Endothelial cell of umbilical vein (primary cell): ENCODE results near the gene SLAMF6. TPM values are rescaled to one million over a fixed set of nuclear protein-coding genes. Genes with fewer than 3 reads are reported as not detected.

Experiments used
- Bru-seq: library from RNA; stranded (reverse); fragments of 400-500 nt; gene quantifications from one replicate; lab custom pipeline; 2021; lab: Mats Ljungman, UMichigan
- BruChase-seq, 2 experiments: library from RNA; stranded (reverse); fragments of 400-500 nt; gene quantifications; one replicate each; lab custom pipeline; 2021; lab: Mats Ljungman, UMichigan
- BruUV-seq: library from RNA; stranded (reverse); fragments of 400-500 nt; replicated peaks from 2 replicates; lab custom pipeline; 2021; lab: Mats Ljungman, UMichigan
- CTCF ChIA-PET: fragments of 300-600, 350-600 bp; sonication (Branson Sonifier 250); formaldehyde crosslinking; loops from one replicate; lab custom pipeline; 2021; ENCODE audit warnings: antibody characterized with exemption, inconsistent platforms; lab: Charles Lee
- POLR2A ChIA-PET: fragments of 300-600, 350-600 bp; sonication (Branson Sonifier 250); formaldehyde crosslinking; loops from one replicate; lab custom pipeline; 2021; ENCODE audit warnings: antibody characterized with exemption, inconsistent platforms; lab: Charles Lee
- DNase-seq: peaks from one replicate; pipeline ENCODE4 v3.0.0-alpha.2; 2011; ENCODE audit warnings: low read depth, low spot score
- FAIRE-seq: peaks from 2 replicates; lab custom pipeline; 2011; peaks lifted over from hg19 to GRCh38; lab: Jason Lieb, UNC
- H2AFZ ChIP-seq: 2 replicates; pipeline ENCODE4 v1.6.0; 2012; ENCODE audit warnings: low read depth, low read length, control low read depth, inconsistent platforms
- H3K27ac ChIP-seq: 2 replicates; pipeline ENCODE4 v1.5.1; 2011; ENCODE audit warnings: low read depth, mild to moderate bottlenecking, control low read depth, low read length, moderate library complexity; ENCODE audit not compliant: insufficient read depth
- H3K27me3 ChIP-seq, 2 experiments: 2 replicates each; pipeline versions ENCODE4 v1.6.0 to v1.6.1; 2011; ENCODE audit warnings: low read length in 2 of 2, mixed read lengths in 1 of 2; ENCODE audit not compliant: control insufficient read depth in 2 of 2, insufficient read depth in 2 of 2
- H3K36me3 ChIP-seq, 2 experiments: 2 replicates in 1 of 2; 3 replicates in 1 of 2; pipeline ENCODE4 v1.5.1; 2011; ENCODE audit warnings: low read length in 2 of 2, mild to moderate bottlenecking in 1 of 2, moderate library complexity in 1 of 2; ENCODE audit not compliant: control insufficient read depth in 2 of 2, insufficient read depth in 2 of 2; ENCODE audit errors: extremely low read depth in 1 of 2
- H3K4me1 ChIP-seq: 3 replicates; pipeline ENCODE4 v1.5.1; 2011; ENCODE audit warnings: mild to moderate bottlenecking, low read length; ENCODE audit not compliant: control insufficient read depth, insufficient read depth; ENCODE audit errors: extremely low read depth
- H3K4me2 ChIP-seq: 2 replicates; pipeline ENCODE4 v1.6.1; 2011; ENCODE audit warnings: low read length, control low read depth, mixed read lengths; ENCODE audit not compliant: insufficient read depth
- H3K4me3 ChIP-seq, 3 experiments: fragments of 200-600 bp in 1 of 3; sonication (generic), shearing (Covaris generic) in 1 of 3; replicated peaks in 1 of 3; 2 replicates each; pipeline ENCODE4 v1.5.1; 2011 to 2016; ENCODE audit warnings: control low read depth in 3 of 3, low read length in 3 of 3, mild to moderate bottlenecking in 2 of 3, inconsistent platforms in 1 of 3, low read depth in 1 of 3, moderate library complexity in 1 of 3; ENCODE audit not compliant: insufficient read depth in 1 of 3
- H3K79me2 ChIP-seq: 2 replicates; pipeline ENCODE4 v1.6.0; 2012; ENCODE audit warnings: low read length, inconsistent platforms; ENCODE audit not compliant: control insufficient read depth, insufficient read depth
- H3K9ac ChIP-seq: replicated peaks from 2 replicates; pipeline ENCODE3; 2011; ENCODE audit warnings: low read length, control low read depth; ENCODE audit not compliant: insufficient read depth; ENCODE audit errors: extremely low read depth
- H3K9me1 ChIP-seq: replicated peaks from 3 replicates; pipeline ENCODE4 v1.6.0; 2011; ENCODE audit warnings: mild to moderate bottlenecking, low read length; ENCODE audit not compliant: control insufficient read depth, insufficient read depth; ENCODE audit errors: extremely low read depth
- H3K9me3 ChIP-seq: replicated peaks from 2 replicates; pipeline ENCODE4 v1.5.1; 2012; ENCODE audit warnings: low read length, inconsistent platforms; ENCODE audit not compliant: control insufficient read depth, insufficient read depth
- H4K20me1 ChIP-seq: replicated peaks from 2 replicates; pipeline ENCODE3; 2011; ENCODE audit warnings: mild to moderate bottlenecking, low read length; ENCODE audit not compliant: control insufficient read depth, insufficient read depth; ENCODE audit errors: extremely low read depth
- CTCF ChIP-seq, 2 donors: IDR thresholded peaks; 1 replicate in 1 of 2; 2 replicates in 1 of 2; pipeline ENCODE4 v1.5.1; 2011; ENCODE audit warnings: low read length in 2 of 2, mild to moderate bottlenecking in 2 of 2, moderate library complexity in 2 of 2, control low read depth in 1 of 2, inconsistent platforms in 1 of 2, low read depth in 1 of 2; ENCODE audit not compliant: insufficient read depth in 1 of 2; ENCODE audit errors: extremely low read depth in 1 of 2
- EZH2 ChIP-seq: IDR thresholded peaks from 2 replicates; pipeline ENCODE4 v1.6.1; 2012; ENCODE audit warnings: borderline replicate concordance, low read depth, mild to moderate bottlenecking, moderate library complexity, low read length, inconsistent platforms; ENCODE audit not compliant: severe bottlenecking
- FOS ChIP-seq: IDR thresholded peaks from 2 replicates; pipeline ENCODE4 v1.6.1; 2011; ENCODE audit warnings: mild to moderate bottlenecking, low read length, moderate library complexity, borderline replicate concordance; ENCODE audit not compliant: insufficient read depth
- GATA2 ChIP-seq: IDR thresholded peaks from 2 replicates; pipeline ENCODE4 v1.7.0; 2011; ENCODE audit warnings: low read depth, mild to moderate bottlenecking, moderate library complexity, mixed read lengths, low read length; ENCODE audit not compliant: insufficient read length, insufficient read depth
- JUN ChIP-seq: IDR thresholded peaks from 2 replicates; pipeline ENCODE4 v1.6.1; 2011; ENCODE audit warnings: borderline replicate concordance, low read depth; ENCODE audit not compliant: insufficient read length, insufficient read depth
- MAX ChIP-seq: IDR thresholded peaks from 2 replicates; pipeline ENCODE4 v1.6.1; 2011; ENCODE audit not compliant: insufficient read depth, insufficient read length
- MYC ChIP-seq: IDR thresholded peaks from one replicate; pipeline ENCODE4 v1.6.1; 2011; ENCODE audit warnings: mild to moderate bottlenecking, low read depth, low read length
- POLR2A ChIP-seq: IDR thresholded peaks from 2 replicates; pipeline ENCODE4 v1.6.1; 2012; ENCODE audit warnings: low read depth, mild to moderate bottlenecking, control low read depth, low read length
- POLR2AphosphoS5 ChIP-seq: IDR thresholded peaks from 2 replicates; pipeline ENCODE4 v1.6.1; 2012; ENCODE audit warnings: low read depth, mild to moderate bottlenecking, control low read depth, low read length, moderate library complexity; ENCODE audit not compliant: insufficient read depth
- dilution Hi-C: fragments of 300-500 bp; cut with MboI; formaldehyde crosslinking; loops from one replicate; pipeline ENCODE4 v1.15.0; 2019; ENCODE audit warnings: low sequenced_read_pairs; ENCODE audit not compliant: extremely low pct_ligation_motif_present
- intact Hi-C: fragments of 100-400 bp; cut with micrococcal nuclease; formaldehyde crosslinking; loops from one replicate; pipeline ENCODE4 v1.10.0; 2022
- long read RNA-seq: library from polyadenylated mRNA; stranded (forward); transcript quantifications from one replicate; pipeline ENCODE4 v2.0.0, GENCODE V29; 2021
- polyA minus RNA-seq, 3 experiments: library from RNA; depleted of rRNA, polyadenylated mRNA; stranded (reverse); fragments of >200 nt; gene quantifications; 1 replicate in 1 of 3; 2 replicates in 2 of 3; pipeline ENCODE4 v1.2.3, GENCODE V29; 2011
- polyA plus RNA-seq, 4 experiments: library from polyadenylated mRNA; depleted of rRNA in 3 of 4; stranded (reverse) in 3 of 4; unstranded in 1 of 4; fragments of >200 nt; gene quantifications; 2 replicates each; pipeline versions ENCODE4 v1.2.1 to v1.2.3, GENCODE V29; 2011 to 2012; ENCODE audit warnings: missing spikeins in 1 of 4
- total RNA-seq: library from RNA; stranded (reverse); gene quantifications from 2 replicates; pipeline ENCODE4 v1.2.3, GENCODE V29; 2021

SLAMF6 gene
- not detected in 2 replicates for total RNA-seq
- not detected in 2 replicates for polyA plus RNA-seq
- polyA plus RNA-seq (2011; cell fraction: cytosol; rRNA removed) = not detected in 2 replicates
- polyA plus RNA-seq (2011; cell fraction: nucleus; rRNA removed) = not detected in 2 replicates
- polyA plus RNA-seq (2012) = not detected in 2 replicates
- not detected in 2 replicates for polyA minus RNA-seq
- polyA minus RNA-seq (2011; cell fraction: cytosol; rRNA and poly(A)+ RNA removed) = not detected
- polyA minus RNA-seq (2011; cell fraction: nucleus; rRNA and poly(A)+ RNA removed) = not detected in 2 replicates
- Bru-seq, nascent RNA = not detected
- BruChase-seq, experiment 1, labeled RNA remaining after a 6-hour chase = not detected
- not detected for BruChase-seq, experiment 2, labeled RNA remaining after a 2-hour chase
- long read RNA-seq = 0 reads

DNA sequence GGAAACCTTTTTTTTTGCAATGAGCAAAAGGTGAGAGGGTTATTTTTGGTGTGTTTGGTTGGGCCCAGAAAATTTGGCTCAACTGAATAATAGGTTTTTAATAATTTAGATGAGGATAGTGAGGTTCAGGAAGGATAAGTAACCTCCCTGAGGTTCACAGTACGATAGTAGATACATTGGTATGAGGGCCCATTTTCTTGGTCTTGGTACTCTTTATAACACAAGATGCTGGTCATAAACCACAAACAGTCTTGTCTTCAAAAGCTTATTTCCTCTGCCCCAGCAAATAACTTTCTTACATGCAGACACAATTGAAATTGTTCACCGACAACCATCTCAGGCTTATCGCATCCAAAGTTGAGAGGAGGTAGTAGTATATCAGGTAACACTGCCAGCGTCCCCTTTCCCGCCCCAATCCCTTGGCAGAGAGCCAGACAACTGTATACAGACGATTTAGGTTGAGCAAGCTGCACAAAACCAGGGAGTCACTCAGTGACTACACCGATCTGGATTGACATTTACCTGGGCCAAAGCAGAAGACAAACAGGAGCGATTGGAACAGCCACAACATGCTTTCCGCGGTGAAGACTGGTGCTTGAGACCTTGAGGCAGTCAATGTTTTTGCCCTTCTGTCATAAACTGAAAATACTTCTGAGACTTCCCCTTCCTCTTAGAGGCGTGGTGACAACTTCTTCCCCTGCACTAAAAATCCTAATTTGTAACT is at the start of gene SLAMF6:
Gene SLAMF6 (minus strand): TSS at position 634 of the 724 bp plus-strand sequence. CDS start 63 bp downstream, at position 571.
- H3K4me2 ChIP-seq = no peak within 1 kb of the TSS
- no peak within 1 kb of the TSS for H3K4me3 ChIP-seq
- ChIA-PET CTCF (no interaction called here), POLR2A (no interaction called here)
- H3K79me2 ChIP-seq = no peaks in the 10 kb centered on the region
- BruUV-seq = no TSS peak
- H4K20me1 ChIP-seq = no peaks in the 10 kb centered on the region
- no peak for FAIRE-seq
- H3K9me3 ChIP-seq = no peaks in the 10 kb centered on the region
- H3K4me1 ChIP-seq = no peaks in the 10 kb centered on the region
- dilution Hi-C loops (no loop called here), intact Hi-C loops (no loop called here)
- no peak within 1 kb of the TSS for H3K27ac ChIP-seq
- no peak within 1 kb of the TSS for H2AFZ ChIP-seq
- no peak within 1 kb of the TSS for H3K9ac ChIP-seq
- H3K36me3 ChIP-seq = no peaks in the 10 kb centered on the region
- no peak for DNase-seq
- TF ChIP-seq GATA2 (no peak), POLR2AphosphoS5 (no peak), MYC (no peak)
- H3K27me3 ChIP-seq = no peaks in the 10 kb centered on the region
- H3K9me1 ChIP-seq = no peaks in the 10 kb centered on the region

DNA sequence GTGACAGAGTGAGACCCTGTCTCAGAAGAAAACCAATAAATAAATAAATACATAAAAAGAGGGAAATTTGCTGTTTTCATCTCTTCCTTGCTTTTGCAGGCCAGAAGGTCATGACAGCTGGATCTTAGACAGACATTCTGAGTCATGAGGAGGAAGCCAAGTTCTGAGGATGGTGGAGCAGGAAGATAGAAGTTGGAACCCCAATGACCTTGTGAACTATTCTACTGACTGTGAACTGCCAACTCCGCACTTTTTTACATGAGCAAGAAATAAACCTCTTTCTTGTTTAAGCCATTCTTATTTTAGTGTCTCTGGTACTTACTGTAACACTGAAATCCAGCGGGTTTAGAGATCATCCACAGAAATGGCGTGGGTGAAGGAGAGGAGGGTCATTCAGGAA is 47.8 kb upstream of the SLAMF6 start:
- no peak overlapping the region for H2AFZ ChIP-seq
- no peak for DNase-seq
- CTCF ChIA-PET = no interaction called here
- no peaks in the 10 kb centered on the region for H4K20me1 ChIP-seq
- H3K27me3 ChIP-seq = no peaks in the 10 kb centered on the region
- no peaks in the 10 kb centered on the region for H3K79me2 ChIP-seq
- H3K9ac ChIP-seq = no peak overlapping the region
- TF ChIP-seq MYC (no peak), EZH2 (no peak), JUN (no peak), CTCF (IDR thresholded peaks at IDR 0.05; ENCODE audit: extremely low read depth in 1 of 2, insufficient read depth in 1 of 2, low read depth in 1 of 2, low read length in 2 of 2) (no peak), POLR2A (no peak), POLR2AphosphoS5 (no peak), MAX (no peak), GATA2 (no peak), FOS (no peak)
- dilution Hi-C loops = no loop called here
- intact Hi-C loops = no loop called here
- POLR2A ChIA-PET = no interaction called here
- H3K4me3 ChIP-seq = no peak overlapping the region
- no peak overlapping the region for H3K27ac ChIP-seq
- no peaks in the 10 kb centered on the region for H3K9me3 ChIP-seq
- H3K4me1 ChIP-seq = no peaks in the 10 kb centered on the region
- no peaks in the 10 kb centered on the region for H3K9me1 ChIP-seq
- no peaks in the 10 kb centered on the region for H3K36me3 ChIP-seq
- no peak for FAIRE-seq
- H3K4me2 ChIP-seq = no peak overlapping the region
- no TSS peak for BruUV-seq
